Umbilical cord (tissue), 2 donors: ENCODE data around the gene ASCL5. TPM values are rescaled to one million over a fixed set of nuclear protein-coding genes. Genes with fewer than 3 reads are reported as not detected.

Experiments
- DNase-seq: peaks from one replicate; pipeline ENCODE4 v3.0.0-alpha.2; 2015; ENCODE audit warnings: low spot score
- total RNA-seq: library from RNA; depleted of rRNA; stranded (reverse); fragments of >200 nt; gene quantifications from one replicate; pipeline ENCODE4 v1.2.3, GENCODE V29; 2014; ENCODE audit warnings: low replicate concordance; ENCODE audit not compliant: insufficient read depth

ASCL5 gene
- total RNA-seq, 1 donor from 2014 or later, result not detected

DNA sequence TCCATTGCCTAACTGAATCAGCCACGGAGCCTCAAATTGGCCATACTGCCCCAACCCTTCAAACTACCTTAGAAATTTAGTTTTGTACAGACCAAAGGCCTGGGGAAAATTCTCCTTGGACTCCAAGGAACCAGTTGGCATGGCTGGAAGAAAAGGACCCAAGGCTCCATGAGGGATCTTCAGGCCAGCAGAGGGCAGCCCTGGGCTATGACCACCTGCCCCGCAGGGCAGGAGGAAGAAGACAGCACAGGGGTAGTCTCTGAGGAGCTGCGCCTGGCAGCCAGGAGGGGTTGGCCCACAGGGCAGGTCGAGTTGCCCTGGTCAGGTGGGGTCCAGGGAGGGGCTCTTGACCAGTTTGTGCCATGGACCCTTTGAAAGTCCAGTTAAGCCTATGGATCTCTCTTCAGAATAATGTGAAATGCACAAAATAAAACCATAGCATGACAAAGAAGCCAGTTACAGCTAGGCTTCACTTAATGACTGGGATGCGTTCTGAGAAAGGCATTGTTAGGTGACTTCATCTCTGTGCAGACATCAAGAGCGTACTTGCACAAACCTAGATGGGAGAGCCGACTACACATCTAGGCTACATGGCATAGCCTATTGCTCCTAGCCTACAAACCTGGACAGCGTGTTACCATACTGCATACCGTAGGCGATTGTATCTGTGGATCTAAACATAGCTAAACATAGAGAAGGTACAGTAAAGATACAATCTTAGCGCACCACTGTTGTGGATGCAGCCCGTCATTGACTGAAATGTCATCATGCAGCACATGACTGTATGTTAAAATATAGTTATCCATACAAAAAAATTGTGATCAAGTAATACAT, 40.9 kb downstream of the ASCL5 start:
- DNase-seq, result no peak

DNA sequence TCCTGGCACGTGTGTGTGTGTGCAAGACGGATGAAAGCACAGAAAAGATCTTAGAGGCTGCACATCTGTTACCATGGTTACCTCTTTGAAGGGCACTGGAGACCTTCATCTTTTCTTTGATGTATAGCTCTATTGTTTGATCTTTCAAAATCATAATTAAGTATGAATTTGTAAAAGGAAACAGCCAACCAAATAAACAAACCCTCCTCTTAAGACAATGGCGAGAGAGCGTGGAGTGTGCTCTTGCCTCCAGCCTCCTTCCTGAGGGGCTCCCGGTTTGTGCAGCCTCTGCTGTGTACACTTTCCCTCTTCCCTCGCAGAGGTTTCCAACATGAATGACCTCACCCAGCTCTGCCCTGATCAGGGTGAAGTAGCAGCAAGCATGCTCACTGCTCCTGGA, 42.7 kb downstream of the ASCL5 start:
- no peak for DNase-seq

DNA sequence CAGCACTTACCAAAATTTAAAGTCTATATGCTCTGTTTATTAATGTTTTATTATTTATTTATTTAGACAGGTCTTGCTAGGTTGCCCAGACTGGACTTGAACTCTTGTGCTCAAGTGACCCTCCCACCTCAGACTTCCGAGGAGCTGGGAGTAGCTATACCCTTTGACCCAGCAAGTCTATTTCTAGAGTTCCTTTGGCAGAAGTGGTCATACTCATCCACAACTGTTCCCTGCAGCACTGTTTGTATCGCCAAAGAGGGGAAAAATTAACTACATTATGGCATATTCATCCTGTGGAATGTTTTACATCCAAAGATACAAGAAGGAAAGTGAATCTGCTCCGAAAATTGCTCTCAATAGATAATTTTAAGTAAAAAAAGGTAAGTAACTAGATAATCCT, 43.2 kb downstream of the ASCL5 start:
- no peak for DNase-seq

DNA sequence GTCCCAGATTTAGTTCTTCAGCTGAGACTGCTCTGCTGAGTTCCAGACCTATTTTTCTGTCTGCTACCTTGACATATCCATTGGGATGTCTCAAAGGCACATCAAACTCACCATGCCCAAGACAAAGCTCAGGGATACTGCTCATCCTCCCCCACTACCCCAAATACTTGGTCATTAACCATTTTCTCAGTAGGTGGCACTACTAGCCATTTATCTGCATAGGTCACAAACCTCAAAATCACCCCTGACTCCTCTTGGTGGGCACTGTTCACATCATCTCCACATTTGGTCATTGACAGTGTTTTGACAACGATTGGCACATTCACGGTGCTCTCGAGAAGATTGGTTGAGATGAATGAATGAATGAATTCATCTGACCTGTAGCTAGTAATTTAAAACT, 46.8 kb downstream of the ASCL5 start:
- no peak for DNase-seq

DNA sequence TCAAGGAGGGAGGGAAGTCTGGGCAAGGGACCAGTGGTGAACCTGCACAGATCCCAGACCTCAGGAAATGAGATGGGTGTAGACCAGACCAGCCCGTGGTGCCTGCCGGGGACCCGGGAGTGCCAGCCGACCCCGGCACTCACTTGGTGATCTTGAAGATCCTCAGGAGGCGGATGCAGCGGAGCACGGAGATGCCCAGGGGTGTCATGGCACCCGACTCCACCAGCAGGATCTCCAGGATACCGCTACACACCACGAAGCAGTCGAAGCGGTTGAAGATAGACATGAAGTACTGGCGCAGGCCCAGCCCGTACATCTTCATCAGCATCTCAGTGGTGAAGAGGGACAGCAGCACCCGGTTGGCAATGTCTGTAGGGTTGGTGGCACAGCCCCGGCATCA, 49.2 kb downstream of the ASCL5 start:
- no peak for DNase-seq

DNA sequence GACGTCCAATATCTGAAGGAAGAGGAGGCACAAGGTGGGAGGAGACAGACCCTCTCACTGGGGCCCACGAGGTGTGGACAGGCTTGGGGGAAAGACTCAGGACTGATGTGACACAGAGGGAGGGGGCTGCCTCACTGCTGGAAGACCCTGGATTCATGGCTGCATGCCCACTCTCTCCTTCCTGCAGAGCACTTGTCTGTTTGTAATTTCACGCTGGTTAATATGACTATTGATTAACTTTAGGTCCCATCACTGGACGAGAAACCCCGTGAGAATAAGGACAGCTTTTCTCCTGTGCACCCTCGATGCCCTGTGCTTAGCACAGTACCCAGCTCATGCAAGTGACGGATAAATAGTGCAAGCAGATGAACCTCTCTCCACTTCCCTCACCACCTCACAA, 49.9 kb downstream of the ASCL5 start:
- DNase-seq, result no peak

DNA sequence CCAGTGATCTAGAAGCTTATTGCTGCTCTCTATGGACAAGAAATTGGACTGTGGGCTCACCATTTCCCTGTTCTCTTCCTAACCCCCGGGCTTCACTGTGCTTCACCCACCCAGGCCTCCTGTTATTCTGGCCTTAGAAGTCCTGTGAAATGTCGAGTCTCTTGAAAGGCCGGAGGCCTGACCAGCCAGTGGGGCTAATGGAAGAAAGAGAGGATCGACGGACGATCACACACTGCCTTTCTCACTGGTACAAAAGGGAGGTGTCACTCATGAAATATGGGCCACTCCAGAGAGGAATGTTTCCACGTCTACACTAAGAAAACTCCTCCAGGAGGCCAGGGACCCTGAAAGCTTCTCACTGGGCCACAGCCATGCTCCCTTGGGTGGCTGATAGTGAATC, 50.9 kb downstream of the ASCL5 start:
- no peak for DNase-seq

DNA sequence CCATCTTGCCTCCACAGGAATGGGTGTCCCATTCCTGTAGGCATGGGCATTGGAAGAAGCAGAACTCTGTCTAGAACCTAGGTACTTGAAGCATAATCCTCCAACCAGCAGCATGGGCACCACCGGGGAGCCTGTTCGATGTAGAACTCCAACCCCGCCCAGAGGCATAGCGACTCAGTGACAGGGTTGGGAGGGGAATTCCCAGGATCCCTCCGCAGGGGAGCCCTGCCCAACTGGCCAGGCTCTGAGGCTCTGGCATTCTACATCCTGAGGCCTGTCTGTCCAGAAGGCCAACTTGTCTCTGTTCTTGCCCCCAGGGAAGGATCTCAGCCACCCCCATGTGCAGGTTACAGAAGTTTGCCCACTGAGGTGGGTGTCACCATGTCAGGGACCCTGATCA, 53.0 kb downstream of the ASCL5 start:
- no peak for DNase-seq

DNA sequence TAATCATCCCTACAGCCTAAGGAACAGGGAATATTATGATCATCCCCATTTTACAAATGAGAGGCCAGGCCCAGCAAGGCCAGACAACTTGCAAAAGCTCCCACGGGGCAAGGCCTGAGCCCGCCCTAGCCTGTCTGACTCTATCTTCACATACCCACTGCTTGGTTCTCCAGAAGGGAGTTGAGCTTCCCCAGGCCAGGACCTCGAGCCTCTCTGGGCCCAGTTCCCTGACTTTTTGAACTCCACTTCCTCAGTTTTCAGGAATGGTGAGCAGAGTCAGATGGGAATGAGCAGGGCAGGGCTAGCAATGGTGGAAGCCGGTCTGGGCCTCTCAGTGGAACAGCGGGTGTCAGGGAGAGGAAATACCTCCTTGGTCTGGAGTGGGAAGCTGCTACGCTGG, 54.1 kb downstream of the ASCL5 start:
- DNase-seq, result peak; percentile 54

DNA sequence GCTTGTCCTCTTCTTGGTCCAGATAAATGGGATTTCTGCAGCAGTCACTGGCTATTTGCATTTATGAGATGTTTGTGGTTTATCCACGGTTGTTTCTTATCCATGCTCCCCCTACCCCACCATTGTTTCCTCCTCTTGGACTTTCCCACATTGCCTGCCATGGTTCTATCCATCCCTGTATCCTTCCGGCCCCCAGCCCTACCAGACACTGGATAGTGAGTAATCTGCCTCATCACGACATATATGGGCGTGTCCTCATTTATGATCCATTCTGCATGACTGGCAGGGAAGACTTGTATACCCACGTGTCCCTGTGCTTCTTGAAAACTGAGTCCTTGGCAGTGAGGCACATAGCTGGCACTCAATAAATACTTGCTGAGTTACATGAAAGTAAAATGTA, 54.8 kb downstream of the ASCL5 start:
- DNase-seq, result no peak

DNA sequence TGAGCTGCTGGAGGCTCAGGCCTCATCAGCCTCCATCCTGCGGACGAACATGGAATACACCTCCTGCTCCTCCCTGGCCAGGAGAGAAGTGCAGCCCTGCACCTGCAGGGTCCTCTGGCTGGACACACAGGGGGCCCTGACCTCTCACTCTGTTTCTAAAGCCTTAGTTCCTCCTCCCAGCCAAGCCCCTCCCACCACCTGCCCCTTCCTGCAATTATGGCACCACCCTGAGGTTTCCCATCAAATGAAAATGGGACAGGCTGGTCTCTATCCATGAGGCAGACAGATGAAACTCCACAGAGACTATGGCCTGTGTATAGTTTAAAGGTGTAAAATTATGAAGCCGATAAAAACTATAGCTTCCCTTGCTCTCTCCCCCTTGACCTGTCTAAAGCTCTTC, 57.3 kb downstream of the ASCL5 start:
- DNase-seq, result no peak

DNA sequence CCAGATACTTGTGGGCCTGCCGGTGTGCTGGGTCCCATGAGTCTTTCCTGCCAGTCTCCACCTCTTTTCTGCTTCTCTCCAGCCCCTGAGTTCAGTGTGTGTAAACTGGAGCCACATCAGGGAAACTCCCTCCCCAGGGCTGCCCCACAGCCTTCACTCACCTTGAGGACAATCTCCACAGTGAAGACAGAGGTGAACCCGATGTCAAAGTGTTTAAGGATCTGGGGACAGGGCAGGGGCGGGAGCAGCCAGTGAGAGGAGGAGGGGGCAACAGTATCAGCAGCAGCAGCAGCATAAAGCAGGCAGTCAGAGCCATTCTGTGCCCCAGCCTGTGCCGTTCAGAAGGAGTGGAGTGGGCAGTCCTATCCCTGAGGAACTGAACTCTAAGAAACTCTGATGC, 58.0 kb downstream of the ASCL5 start:
- DNase-seq, result no peak

DNA sequence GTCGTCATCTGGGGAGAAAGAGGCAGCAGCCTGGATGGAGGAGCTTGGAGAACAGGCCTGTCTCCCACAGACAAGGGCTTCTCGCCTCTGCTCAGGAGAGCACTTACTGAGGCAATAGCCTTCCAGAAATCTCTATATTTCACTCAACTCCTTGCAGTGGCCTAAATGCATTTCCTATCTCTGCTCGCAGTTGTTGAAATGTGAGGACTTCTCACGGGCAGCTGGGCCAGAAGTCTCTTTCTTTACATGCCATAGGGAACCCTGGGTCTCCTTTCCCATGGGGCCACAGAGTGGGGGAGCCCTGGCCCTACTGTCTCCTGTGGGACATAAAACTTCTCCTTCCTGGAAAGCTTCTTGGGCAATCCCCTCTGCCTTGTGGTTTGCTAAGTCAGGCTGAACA, 60.0 kb downstream of the ASCL5 start:
- no peak for DNase-seq

DNA sequence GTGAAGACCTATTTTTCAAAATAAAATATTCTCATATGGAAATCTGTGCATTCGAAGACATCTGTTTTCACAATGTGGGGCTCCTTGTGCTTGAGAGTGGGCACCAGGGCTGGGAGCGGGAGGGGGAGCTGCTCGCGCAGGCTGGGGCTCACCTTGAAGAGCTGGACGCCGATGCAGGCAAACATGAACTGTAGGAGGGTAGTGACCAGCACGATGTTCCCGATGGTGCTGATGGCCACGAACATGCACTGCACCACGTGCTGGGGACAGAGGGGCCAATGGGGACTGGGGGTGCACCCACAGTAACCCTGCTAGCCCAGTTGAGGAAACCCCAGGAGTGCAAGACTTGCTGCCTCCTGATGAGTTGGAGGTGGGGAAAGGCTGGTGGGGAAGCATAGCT, 61.3 kb downstream of the ASCL5 start:
- no peak for DNase-seq

DNA sequence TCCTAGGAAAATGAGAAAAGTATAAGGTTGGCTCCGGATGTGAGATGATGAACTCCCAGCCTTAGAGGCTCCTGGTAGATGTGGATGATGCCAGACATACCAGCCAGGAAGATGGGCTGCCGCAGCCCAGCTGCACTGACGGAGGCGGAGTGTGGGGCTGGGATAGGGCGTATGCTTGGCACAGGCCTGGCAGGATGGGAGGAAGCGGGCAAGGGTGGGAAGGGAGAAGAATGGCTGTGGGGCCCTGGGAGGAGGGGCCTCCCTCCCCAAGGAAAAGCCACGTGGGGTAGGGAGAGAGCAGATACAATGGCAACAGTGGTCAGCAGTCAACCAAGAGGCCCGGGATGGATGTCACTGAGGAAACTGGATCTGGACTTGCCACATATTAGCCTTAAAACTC, 62.2 kb downstream of the ASCL5 start:
- DNase-seq, result no peak

Other genes starting within 250 kb of the ASCL5 start
- 3.6 TPM for gene INAVA, start 232.3 kb downstream of the ASCL5 start, total RNA-seq
- 3.4 TPM for gene KIF21B, start 103.5 kb downstream of the ASCL5 start, total RNA-seq
- gene CACNA1S, start 14.8 kb downstream of the ASCL5 start, total RNA-seq, result 0.96 TPM
- 78.5 TPM for gene TMEM9, start 27.3 kb upstream of the ASCL5 start, total RNA-seq
- not detected for gene IGFN1, start 63.6 kb upstream of the ASCL5 start, total RNA-seq
- gene PKP1, start 156.3 kb upstream of the ASCL5 start, total RNA-seq, result 21.9 TPM